ENCODE measurements around the gene PIK3C3.

Gene PIK3C3

DNA sequence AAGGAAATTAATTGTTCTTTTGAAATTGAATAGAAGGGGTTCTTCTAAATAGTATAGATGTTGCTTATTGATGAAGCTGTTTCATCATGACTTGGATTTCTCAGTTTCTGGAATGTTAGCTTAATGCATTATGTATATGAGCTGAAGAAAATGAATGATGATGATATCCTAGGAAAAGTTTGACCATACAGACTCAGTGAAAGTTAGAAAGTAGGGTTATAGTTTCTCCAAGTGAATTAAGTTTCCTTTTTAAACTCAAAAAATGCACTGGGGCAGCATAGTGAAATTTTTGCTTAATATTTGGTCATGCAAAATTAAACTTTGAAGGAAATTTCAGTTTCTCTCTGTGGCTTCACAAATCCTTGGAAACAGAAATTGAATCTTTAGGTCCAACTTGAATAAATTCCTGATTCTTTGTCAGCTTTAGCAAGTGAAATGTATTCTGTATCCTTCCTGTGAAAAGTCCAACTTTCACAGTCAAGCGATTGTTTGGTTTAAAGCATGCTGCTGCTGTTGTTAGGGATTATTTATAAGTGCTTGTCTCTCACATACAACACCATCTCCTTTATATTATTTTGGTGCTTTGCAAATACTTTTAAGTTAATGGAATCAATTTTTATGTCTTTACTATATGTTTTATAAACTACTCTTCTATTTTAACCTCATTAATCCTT is 78.2 kb downstream of the PIK3C3 start:
- no peaks in the 10 kb centered on the region for H4K20me1 ChIP-seq (ENCODE audit: low read depth, low read length)
- H3K79me2 ChIP-seq (ENCODE audit: insufficient read depth, low read length) = no peaks in the 10 kb centered on the region
- no peaks in the 10 kb centered on the region for H3K9me3 ChIP-seq (ENCODE audit: insufficient read depth, low read length)
- TF ChIP-seq, protein P1, sequence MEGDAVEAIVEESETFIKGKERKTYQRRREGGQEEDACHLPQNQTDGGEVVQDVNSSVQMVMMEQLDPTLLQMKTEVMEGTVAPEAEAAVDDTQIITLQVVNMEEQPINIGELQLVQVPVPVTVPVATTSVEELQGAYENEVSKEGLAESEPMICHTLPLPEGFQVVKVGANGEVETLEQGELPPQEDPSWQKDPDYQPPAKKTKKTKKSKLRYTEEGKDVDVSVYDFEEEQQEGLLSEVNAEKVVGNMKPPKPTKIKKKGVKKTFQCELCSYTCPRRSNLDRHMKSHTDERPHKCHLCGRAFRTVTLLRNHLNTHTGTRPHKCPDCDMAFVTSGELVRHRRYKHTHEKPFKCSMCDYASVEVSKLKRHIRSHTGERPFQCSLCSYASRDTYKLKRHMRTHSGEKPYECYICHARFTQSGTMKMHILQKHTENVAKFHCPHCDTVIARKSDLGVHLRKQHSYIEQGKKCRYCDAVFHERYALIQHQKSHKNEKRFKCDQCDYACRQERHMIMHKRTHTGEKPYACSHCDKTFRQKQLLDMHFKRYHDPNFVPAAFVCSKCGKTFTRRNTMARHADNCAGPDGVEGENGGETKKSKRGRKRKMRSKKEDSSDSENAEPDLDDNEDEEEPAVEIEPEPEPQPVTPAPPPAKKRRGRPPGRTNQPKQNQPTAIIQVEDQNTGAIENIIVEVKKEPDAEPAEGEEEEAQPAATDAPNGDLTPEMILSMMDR (IDR thresholded peaks at IDR 0.05; ENCODE audit: insufficient read depth, low read length, poor library complexity, severe bottlenecking) = no peak
- no peak for TF ChIP-seq EZH2phosphoT487 (conservative IDR thresholded peaks at IDR 0.05; ENCODE audit: low read length)
- no peak overlapping the region for H3K4me2 ChIP-seq (ENCODE audit: low read depth, low read length, poor library complexity, severe bottlenecking)
- H3K9ac ChIP-seq (ENCODE audit: low read length) = no peak overlapping the region
- no peak overlapping the region for H3K27ac ChIP-seq (ENCODE audit: low read depth, low read length)
- no peak overlapping the region for H3K4me3 ChIP-seq (ENCODE audit: insufficient read depth, low read length, poor library complexity, severe bottlenecking)
- H3K36me3 ChIP-seq (ENCODE audit: low read length) = peaks cover 33% of the 10 kb centered on the region; the same call in 1 of the 2 replicates
- H3F3A ChIP-seq (ENCODE audit: insufficient read depth) = no peaks in the 10 kb centered on the region
- H3K27me3 ChIP-seq (ENCODE audit: low read length) = no peaks in the 10 kb centered on the region
- H2AFZ ChIP-seq (ENCODE audit: low read depth, low read length, severe bottlenecking) = no peak overlapping the region
- H3K9me2 ChIP-seq (replicated peaks; ENCODE audit: insufficient read depth, low read length) = no peaks in the 10 kb centered on the region

DNA sequence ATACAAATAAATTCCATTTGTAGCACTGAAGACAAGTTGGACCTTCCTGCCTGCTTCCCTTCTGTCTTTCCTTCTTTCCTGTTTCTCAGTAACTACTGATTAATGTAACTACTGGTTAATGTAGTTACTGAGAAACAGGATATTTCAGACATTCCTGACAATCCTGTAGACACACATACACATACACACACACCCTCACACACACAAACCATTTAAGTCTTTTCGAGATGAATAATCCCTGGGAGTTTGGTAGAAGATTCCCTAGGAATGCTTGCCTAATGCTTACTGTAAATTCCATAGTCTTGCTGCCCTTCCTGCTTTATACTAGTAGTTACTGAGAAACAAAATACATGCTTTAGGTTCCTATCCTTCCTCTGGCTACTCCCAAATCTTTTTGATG is 83.9 kb downstream of the PIK3C3 start:
- no peak for TF ChIP-seq EZH2phosphoT487 (conservative IDR thresholded peaks at IDR 0.05; ENCODE audit: low read length)
- TF ChIP-seq, protein P1 (IDR thresholded peaks at IDR 0.05; ENCODE audit: insufficient read depth, low read length, poor library complexity, severe bottlenecking) = no peak
- Histone ChIP-seq H3K9ac (ENCODE audit: low read length) (no peak overlapping the region), H3K4me2 (ENCODE audit: low read depth, low read length, poor library complexity, severe bottlenecking) (no peak overlapping the region), H3K9me3 (ENCODE audit: insufficient read depth, low read length) (no peaks in the 10 kb centered on the region), H3K9me2 (replicated peaks; ENCODE audit: insufficient read depth, low read length) (no peaks in the 10 kb centered on the region), H3F3A (ENCODE audit: insufficient read depth) (no peaks in the 10 kb centered on the region), H3K79me2 (ENCODE audit: insufficient read depth, low read length) (no peaks in the 10 kb centered on the region), H3K27me3 (ENCODE audit: low read length) (no peaks in the 10 kb centered on the region), H3K4me3 (ENCODE audit: insufficient read depth, low read length, poor library complexity, severe bottlenecking) (no peak overlapping the region), H2AFZ (ENCODE audit: low read depth, low read length, severe bottlenecking) (no peak overlapping the region), H3K27ac (ENCODE audit: low read depth, low read length) (no peak overlapping the region), H4K20me1 (ENCODE audit: low read depth, low read length) (no peaks in the 10 kb centered on the region), H3K36me3 (ENCODE audit: low read length) (peaks cover 16% of the 10 kb centered on the region; the same call in 1 of the 2 replicates)

DNA sequence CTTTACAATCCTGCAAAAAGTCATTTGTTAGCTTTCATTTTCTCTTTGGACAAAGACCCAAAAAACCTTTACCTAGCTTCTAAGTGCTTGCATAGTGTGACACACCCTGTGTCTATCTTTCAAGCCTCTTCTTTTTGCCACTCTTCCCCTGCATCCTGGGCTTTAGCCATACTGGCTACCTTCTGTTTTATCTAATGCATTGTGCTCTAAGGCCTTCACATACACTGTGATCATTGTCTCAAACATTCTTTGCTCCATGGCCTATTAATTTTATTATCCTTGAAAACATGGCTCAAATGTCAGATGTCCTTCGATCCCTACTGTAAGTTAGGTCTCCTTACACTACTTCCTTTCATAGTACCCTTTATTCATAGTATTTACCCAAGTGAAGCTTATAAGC is 84.4 kb downstream of the PIK3C3 start:
- Histone ChIP-seq H3K9me3 (ENCODE audit: insufficient read depth, low read length) (no peaks in the 10 kb centered on the region), H3F3A (ENCODE audit: insufficient read depth) (no peaks in the 10 kb centered on the region), H3K4me3 (ENCODE audit: insufficient read depth, low read length, poor library complexity, severe bottlenecking) (no peak overlapping the region), H4K20me1 (ENCODE audit: low read depth, low read length) (no peaks in the 10 kb centered on the region), H3K79me2 (ENCODE audit: insufficient read depth, low read length) (no peaks in the 10 kb centered on the region), H3K27ac (ENCODE audit: low read depth, low read length) (no peak overlapping the region), H2AFZ (ENCODE audit: low read depth, low read length, severe bottlenecking) (no peak overlapping the region), H3K9me2 (replicated peaks; ENCODE audit: insufficient read depth, low read length) (no peaks in the 10 kb centered on the region), H3K4me2 (ENCODE audit: low read depth, low read length, poor library complexity, severe bottlenecking) (no peak overlapping the region), H3K36me3 (ENCODE audit: low read length) (peaks cover 14% of the 10 kb centered on the region; the same call in 1 of the 2 replicates), H3K9ac (ENCODE audit: low read length) (no peak overlapping the region), H3K27me3 (ENCODE audit: low read length) (no peaks in the 10 kb centered on the region)
- TF ChIP-seq EZH2phosphoT487 (conservative IDR thresholded peaks at IDR 0.05; ENCODE audit: low read length) = no peak
- TF ChIP-seq, protein P1 (IDR thresholded peaks at IDR 0.05; ENCODE audit: insufficient read depth, low read length, poor library complexity, severe bottlenecking) = no peak
